Neuronal stem cell (in vitro differentiated cells): ENCODE measurements around the gene CFHR2. TPM values are rescaled to one million over a fixed set of nuclear protein-coding genes. Genes with fewer than 3 reads are reported as not detected.
A peak's percentile ranks its signal among the peaks of the same experiment; 100 is the strongest.
"Not testable (repeated sequence)": the region's sequence is repeated elsewhere in the genome, so short reads cannot be mapped to it uniquely, and the experiment has no call there.

Experiments used
- DNase-seq: peaks from one replicate; pipeline ENCODE4 v3.0.0-alpha.2; 2013; ENCODE audit warnings: low spot score
- H2AFZ ChIP-seq: one replicate; pipeline ENCODE4 v1.6.1; 2013; ENCODE audit warnings: mild to moderate bottlenecking, low read length, inconsistent platforms
- H2AK5ac ChIP-seq: 2 replicates; pipeline ENCODE4 v1.6.1; 2013; ENCODE audit warnings: low read depth, mild to moderate bottlenecking, inconsistent platforms, low read length, moderate library complexity, mixed read lengths
- H2BK120ac ChIP-seq: 2 replicates; pipeline ENCODE4 v1.6.1; 2013; ENCODE audit warnings: low read depth, mild to moderate bottlenecking, inconsistent platforms, low read length, moderate library complexity, mixed read lengths
- H2BK12ac ChIP-seq: one replicate; pipeline ENCODE4 v1.6.1; 2013; ENCODE audit warnings: low read length, inconsistent platforms
- H2BK15ac ChIP-seq: 2 replicates; pipeline ENCODE4 v1.6.1; 2013; ENCODE audit warnings: mild to moderate bottlenecking, low read length, inconsistent platforms, mixed read lengths
- H2BK5ac ChIP-seq: one replicate; pipeline ENCODE4 v1.6.1; 2013; ENCODE audit warnings: inconsistent platforms, mild to moderate bottlenecking, low read length, moderate library complexity
- H3K14ac ChIP-seq: one replicate; pipeline ENCODE4 v1.6.1; 2013; ENCODE audit warnings: low read length, inconsistent platforms
- H3K18ac ChIP-seq: 2 replicates; pipeline ENCODE4 v1.6.1; 2013; ENCODE audit warnings: low read length, inconsistent platforms
- H3K23ac ChIP-seq: 2 replicates; pipeline ENCODE4 v1.6.1; 2013; ENCODE audit warnings: low read depth, mild to moderate bottlenecking, mixed read lengths, low read length, inconsistent platforms; ENCODE audit not compliant: poor library complexity
- H3K27ac ChIP-seq: replicated peaks from 3 replicates; pipeline ENCODE4 v1.5.1; 2013; ENCODE audit warnings: low read length, inconsistent platforms
- H3K27me3 ChIP-seq, 3 experiments: 2 replicates each; pipeline ENCODE4 v1.6.1; 2013; ENCODE audit warnings: low read length in 3 of 3, mild to moderate bottlenecking in 2 of 3, inconsistent platforms in 1 of 3, low read depth in 1 of 3, mixed read lengths in 1 of 3, moderate library complexity in 1 of 3; ENCODE audit not compliant: control insufficient read depth in 3 of 3, insufficient read depth in 3 of 3
- H3K36me3 ChIP-seq, 2 donors: replicated peaks in 1 of 2; 2 replicates each; pipeline ENCODE4 v1.6.1; 2013; ENCODE audit warnings: low read length in 2 of 2; ENCODE audit not compliant: control insufficient read depth in 2 of 2, insufficient read depth in 2 of 2
- H3K4ac ChIP-seq: 2 replicates; pipeline ENCODE4 v1.6.1; 2013; ENCODE audit warnings: inconsistent platforms, mild to moderate bottlenecking, low read length, moderate library complexity
- H3K4me1 ChIP-seq, 2 donors: 1 replicate in 1 of 2; 2 replicates in 1 of 2; pipeline ENCODE4 v1.6.1; 2013; ENCODE audit warnings: low read length in 2 of 2, low read depth in 1 of 2; ENCODE audit not compliant: control insufficient read depth in 2 of 2, insufficient read depth in 1 of 2
- H3K4me2 ChIP-seq: one replicate; pipeline ENCODE4 v1.6.1; 2013; ENCODE audit warnings: mild to moderate bottlenecking, low read length, inconsistent platforms; ENCODE audit not compliant: insufficient read depth, poor library complexity, severe bottlenecking
- H3K4me3 ChIP-seq, 2 donors: 2 replicates each; pipeline ENCODE4 v1.5.1; 2013; ENCODE audit warnings: low read length in 2 of 2, mild to moderate bottlenecking in 2 of 2, inconsistent platforms in 1 of 2, moderate library complexity in 1 of 2
- H3K79me1 ChIP-seq: one replicate; pipeline ENCODE4 v1.6.1; 2013; ENCODE audit warnings: low read depth, mild to moderate bottlenecking, inconsistent platforms, low read length, moderate library complexity
- H3K9ac ChIP-seq: one replicate; pipeline ENCODE4 v1.6.1; 2013; ENCODE audit warnings: mild to moderate bottlenecking, low read depth, low read length, inconsistent platforms; ENCODE audit not compliant: poor library complexity
- H3K9me3 ChIP-seq, 2 donors: replicated peaks in 1 of 2; 2 replicates each; pipeline versions ENCODE3 to v1.6.1; 2013; ENCODE audit warnings: low read length in 2 of 2, mild to moderate bottlenecking in 2 of 2, inconsistent platforms in 1 of 2, low read depth in 1 of 2, mixed read lengths in 1 of 2, moderate library complexity in 1 of 2; ENCODE audit not compliant: control insufficient read depth in 2 of 2, insufficient read depth in 1 of 2
- H4K8ac ChIP-seq: one replicate; pipeline ENCODE4 v1.6.1; 2013; ENCODE audit warnings: low read depth, mild to moderate bottlenecking, inconsistent platforms, low read length, moderate library complexity
- H4K91ac ChIP-seq: one replicate; pipeline ENCODE4 v1.6.1; 2013; ENCODE audit warnings: low read length, low read depth, mild to moderate bottlenecking, inconsistent platforms; ENCODE audit not compliant: poor library complexity
- WGBS, 2 donors: extraction: QIAGEN DNeasy Blood & Tissue Kit; methylation state at CpG; one replicate each; pipeline ENCODE4 v1.1.7; 2013; ENCODE audit warnings: missing lambda C conversion rate in 2 of 2, mixed read lengths in 1 of 2; ENCODE audit not compliant: insufficient read length in 2 of 2, insufficient replicate concordance in 1 of 2; ENCODE audit errors: extremely low coverage in 2 of 2; 5-methylcytosine and 5-hydroxymethylcytosine counted together
- polyA plus RNA-seq, 2 experiments: library from polyadenylated mRNA; stranded (reverse); fragments of 200-250 nt; gene quantifications; one replicate each; pipeline ENCODE4 v1.2.3, GENCODE V29; 2013

Gene CFHR2
- not detected for polyA plus RNA-seq (2013, experiment 1 of 2)
- polyA plus RNA-seq (2013, experiment 2 of 2), result not detected

DNA sequence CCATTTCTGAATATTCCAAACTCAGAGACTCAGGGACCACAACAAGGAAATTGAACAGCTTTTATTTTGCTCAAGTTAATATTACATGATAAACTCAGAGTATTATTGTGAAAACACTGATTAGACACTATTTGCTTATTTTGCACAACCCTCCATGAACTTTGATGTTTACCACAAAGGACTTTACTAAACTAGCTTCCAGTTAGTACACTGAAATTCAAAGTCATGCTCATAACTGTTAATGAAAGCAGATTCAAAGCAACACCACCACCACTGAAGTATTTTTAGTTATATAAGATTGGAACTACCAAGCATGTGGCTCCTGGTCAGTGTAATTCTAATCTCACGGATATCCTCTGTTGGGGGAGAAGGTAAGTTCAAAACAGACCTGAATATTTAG lies at the start of gene CFHR2:
CFHR2 (plus strand) TSS at position 171 of the 400 bp plus-strand sequence; CDS start at position 314, 143 bp downstream.
- H3K4ac ChIP-seq, H3K9ac ChIP-seq, H3K4me3 ChIP-seq, H2AK5ac ChIP-seq, H3K27me3 ChIP-seq, H4K91ac ChIP-seq, H3K4me2 ChIP-seq, H3K9me3 ChIP-seq, H2AFZ ChIP-seq, H2BK15ac ChIP-seq, H2BK5ac ChIP-seq, H4K8ac ChIP-seq, H3K36me3 ChIP-seq, H2BK120ac ChIP-seq, H3K23ac ChIP-seq, H2BK12ac ChIP-seq, H3K14ac ChIP-seq, H3K27ac ChIP-seq, H3K4me1 ChIP-seq, DNase-seq, H3K79me1 ChIP-seq, H3K18ac ChIP-seq: not testable (repeated sequence)
- no CpG with 5 or more reads among the region's 1 CpG for WGBS, 2 donors

GRCh38 chr1:196896355-196896754 lies 47.2 kb upstream of the CFHR2 start:
- H2BK12ac ChIP-seq, result no peak overlapping the region
- H2BK120ac ChIP-seq, result no peak overlapping the region
- H4K91ac ChIP-seq, result no peak overlapping the region
- H3K27me3 ChIP-seq, result no peaks in the 10 kb centered on the region
- no peaks in the 10 kb centered on the region for H3K9me3 ChIP-seq
- DNase-seq, result no peak
- no peak overlapping the region for H3K18ac ChIP-seq
- H3K4me2 ChIP-seq, result no peak overlapping the region
- no peak overlapping the region for H3K27ac ChIP-seq
- H3K4ac ChIP-seq, result no peak overlapping the region
- H2BK15ac ChIP-seq, result no peak overlapping the region
- H2AFZ ChIP-seq, result no peak overlapping the region
- no peak overlapping the region for H3K4me3 ChIP-seq
- no peak overlapping the region for H2BK5ac ChIP-seq
- H3K4me1 ChIP-seq, result no peaks in the 10 kb centered on the region
- H3K23ac ChIP-seq, result no peak overlapping the region
- H2AK5ac ChIP-seq, result no peak overlapping the region
- H3K14ac ChIP-seq, result peak overlapping the region; percentile 56
- H4K8ac ChIP-seq, result no peak overlapping the region
- H3K79me1 ChIP-seq, result peaks cover 3% of the 10 kb centered on the region
- H3K36me3 ChIP-seq, result no peaks in the 10 kb centered on the region
- WGBS, 2 donors, result no CpG with 5 or more reads among the region's 8 CpGs
- no peak overlapping the region for H3K9ac ChIP-seq

DNA sequence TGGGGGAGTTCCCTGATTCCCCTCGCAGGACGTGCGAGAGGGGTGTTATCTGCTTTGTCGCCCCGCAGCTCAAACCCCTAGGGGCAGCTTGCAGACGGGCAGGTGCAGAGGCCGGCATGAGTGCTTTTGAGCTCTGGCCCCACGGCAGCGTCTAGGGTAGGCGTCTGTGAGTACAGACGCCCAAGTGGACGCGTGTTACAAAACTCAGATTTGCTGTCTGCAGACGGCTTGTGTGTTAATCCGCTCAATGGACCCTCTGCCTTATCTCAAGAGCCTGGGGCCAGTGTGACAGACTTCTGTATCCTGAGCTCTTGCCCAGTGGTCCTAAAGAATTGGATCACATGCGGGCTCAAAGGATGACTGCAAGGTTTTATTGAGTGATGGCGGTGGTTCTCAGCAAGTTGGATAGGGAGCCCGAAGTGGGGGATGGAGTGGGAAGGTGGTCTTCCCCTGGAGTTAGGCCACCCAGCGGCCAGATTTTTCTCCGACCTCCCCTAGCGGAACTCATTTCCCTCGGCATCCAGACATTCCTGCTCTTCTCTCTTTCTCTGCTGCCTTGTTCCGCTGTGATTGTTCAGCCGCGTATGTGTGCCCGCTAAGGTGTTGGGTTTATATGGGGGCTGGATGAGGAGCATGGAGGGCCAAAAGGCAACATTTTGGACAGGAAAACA lies 46.2 kb upstream of the CFHR2 start:
- DNase-seq, result no peak
- no peak overlapping the region for H3K27ac ChIP-seq
- no peak overlapping the region for H2BK5ac ChIP-seq
- H3K14ac ChIP-seq, result no peak overlapping the region
- H4K91ac ChIP-seq, result no peak overlapping the region
- H3K4me1 ChIP-seq, result no peaks in the 10 kb centered on the region
- no peak overlapping the region for H3K9ac ChIP-seq
- peak overlapping the region; percentile 38 for H2AFZ ChIP-seq
- WGBS, 2 donors, result no CpG with 5 or more reads among the region's 26 CpGs
- no peak overlapping the region for H2BK15ac ChIP-seq
- no peak overlapping the region for H2BK120ac ChIP-seq
- H3K36me3 ChIP-seq, result no peaks in the 10 kb centered on the region
- H3K4ac ChIP-seq, result no peak overlapping the region
- H2AK5ac ChIP-seq, result no peak overlapping the region
- H3K4me3 ChIP-seq, result peak overlapping the region in 1 of 2 donors; percentile 32
- no peaks in the 10 kb centered on the region for H3K9me3 ChIP-seq
- H3K27me3 ChIP-seq, result no peaks in the 10 kb centered on the region
- H3K79me1 ChIP-seq, result peaks cover 3% of the 10 kb centered on the region
- no peak overlapping the region for H3K23ac ChIP-seq
- peak overlapping the region; percentile 14 for H3K4me2 ChIP-seq
- H3K18ac ChIP-seq, result no peak overlapping the region
- no peak overlapping the region for H2BK12ac ChIP-seq
- no peak overlapping the region for H4K8ac ChIP-seq

GRCh38 chr1:196902344-196902743 lies 41.2 kb upstream of the CFHR2 start:
- no peak overlapping the region for H2BK12ac ChIP-seq
- no peak for DNase-seq
- no CpG with 5 or more reads among the region's 2 CpGs for WGBS, 2 donors

More at GRCh38 chr1:196902344-196902743, 41.2 kb upstream of the CFHR2 start:
- Histone ChIP-seq H3K14ac (no peak overlapping the region), H3K9me3 (no peaks in the 10 kb centered on the region), H3K18ac (no peak overlapping the region), H3K36me3 (no peaks in the 10 kb centered on the region), H2AK5ac (no peak overlapping the region), H2BK5ac (no peak overlapping the region), H3K9ac (no peak overlapping the region), H3K27me3 (no peaks in the 10 kb centered on the region), H3K4me1 (no peaks in the 10 kb centered on the region), H4K91ac (no peak overlapping the region), H2AFZ (no peak overlapping the region), H2BK15ac (no peak overlapping the region), H3K4me3 (no peak overlapping the region), H4K8ac (no peak overlapping the region), H3K23ac (no peak overlapping the region), H3K27ac (no peak overlapping the region), H3K4ac (no peak overlapping the region), H3K79me1 (no peaks in the 10 kb centered on the region), H3K4me2 (no peak overlapping the region), H2BK120ac (no peak overlapping the region)
